SH-SY5Y (cell line): ENCODE measurements around the gene PRSS23.

Experiments
- GATA2 ChIP-seq: IDR thresholded peaks from 2 replicates; pipeline ENCODE4 v1.6.1; 2011; ENCODE audit warnings: mild to moderate bottlenecking, low read depth, low read length
- GATA3 ChIP-seq: IDR thresholded peaks from 2 replicates; pipeline ENCODE4 v1.6.1; 2011; ENCODE audit warnings: low read depth, mild to moderate bottlenecking, low read length, moderate library complexity

- TF ChIP-seq GATA2: no peak
- no peak for TF ChIP-seq GATA3
Measured at GRCh38 chr11:86811637-86812321, 11.4 kb downstream of the PRSS23 start.
